ENCODE results near the gene RFPL4A.

The RFPL4A gene

GRCh38 chr19:55795021-55795420 lies 36.1 kb downstream of the RFPL4A start:
- no peak for TF ChIP-seq ZBTB7A (IDR thresholded peaks at IDR 0.05; ENCODE audit: low read depth)
- TF ChIP-seq TEAD4 (IDR thresholded peaks at IDR 0.05) = no peak
- no peak for TF ChIP-seq CREB1 (IDR thresholded peaks at IDR 0.05; ENCODE audit: low read depth)
- no peak for TF ChIP-seq CEBPB (IDR thresholded peaks at IDR 0.05)
- no peak for TF ChIP-seq NFIC (IDR thresholded peaks at IDR 0.05)
- TF ChIP-seq TCF12 (IDR thresholded peaks at IDR 0.05; ENCODE audit: low read depth) = no peak
- TF ChIP-seq EP300 (IDR thresholded peaks at IDR 0.05; ENCODE audit: borderline replicate concordance) = no peak
- no peak for TF ChIP-seq TAF1 (IDR thresholded peaks at IDR 0.05; ENCODE audit: low read depth)

- no peak for TF ChIP-seq FOXM1 (IDR thresholded peaks at IDR 0.05; ENCODE audit: borderline replicate concordance, low read depth)
- TF ChIP-seq TEAD4 (IDR thresholded peaks at IDR 0.05) = no peak
- TF ChIP-seq ZBTB7A (IDR thresholded peaks at IDR 0.05; ENCODE audit: low read depth) = no peak
- no peak for TF ChIP-seq EGR1 (IDR thresholded peaks at IDR 0.05)
- no peak for TF ChIP-seq NFIC (IDR thresholded peaks at IDR 0.05)
- TF ChIP-seq CEBPB (IDR thresholded peaks at IDR 0.05) = no peak
- no peak for TF ChIP-seq TCF12 (IDR thresholded peaks at IDR 0.05; ENCODE audit: low read depth)
- no peak for TF ChIP-seq REST (IDR thresholded peaks at IDR 0.05; ENCODE audit: low read depth)
- TF ChIP-seq USF1 (IDR thresholded peaks at IDR 0.05) = no peak
Observed at GRCh38 chr19:55801416-55801815, 42.5 kb downstream of the RFPL4A start.

GRCh38 chr19:55802281-55802680 lies 43.4 kb downstream of the RFPL4A start:
- no peak for TF ChIP-seq YY1 (IDR thresholded peaks at IDR 0.05; ENCODE audit: low read depth)
- no peak for TF ChIP-seq MAX (IDR thresholded peaks at IDR 0.05)
- TF ChIP-seq ZBTB7A (IDR thresholded peaks at IDR 0.05; ENCODE audit: low read depth) = no peak
- no peak for TF ChIP-seq EGR1 (IDR thresholded peaks at IDR 0.05)
- no peak for TF ChIP-seq NFIC (IDR thresholded peaks at IDR 0.05)
- TF ChIP-seq TAF1 (IDR thresholded peaks at IDR 0.05; ENCODE audit: low read depth) = no peak
- TF ChIP-seq FOXM1 (IDR thresholded peaks at IDR 0.05; ENCODE audit: borderline replicate concordance, low read depth) = no peak
- no peak for TF ChIP-seq TEAD4 (IDR thresholded peaks at IDR 0.05)
- TF ChIP-seq TCF12 (IDR thresholded peaks at IDR 0.05; ENCODE audit: low read depth) = no peak
- no peak for TF ChIP-seq USF1 (IDR thresholded peaks at IDR 0.05)
- TF ChIP-seq EP300 (IDR thresholded peaks at IDR 0.05; ENCODE audit: borderline replicate concordance) = no peak

- peak; percentile 88 for TF ChIP-seq USF1 (IDR thresholded peaks at IDR 0.05)
- TF ChIP-seq RAD21 (IDR thresholded peaks at IDR 0.05; ENCODE audit: low read depth) = peak; percentile 62
- TF ChIP-seq MAX (IDR thresholded peaks at IDR 0.05) = peak; percentile 75
- no peak for TF ChIP-seq EGR1 (IDR thresholded peaks at IDR 0.05)
- TF ChIP-seq CREB1 (IDR thresholded peaks at IDR 0.05; ENCODE audit: low read depth) = no peak
- peak; percentile 83 for TF ChIP-seq YY1 (IDR thresholded peaks at IDR 0.05; ENCODE audit: low read depth)
- no peak for TF ChIP-seq EP300 (IDR thresholded peaks at IDR 0.05; ENCODE audit: borderline replicate concordance)
Observed at GRCh38 chr19:55809381-55810058, 50.6 kb downstream of the RFPL4A start.

GRCh38 chr19:55811340-55811739 lies 52.4 kb downstream of the RFPL4A start:
- TF ChIP-seq EGR1 (IDR thresholded peaks at IDR 0.05) (no peak), TEAD4 (IDR thresholded peaks at IDR 0.05) (no peak)

- TF ChIP-seq CEBPB (IDR thresholded peaks at IDR 0.05) = no peak
- TF ChIP-seq CREB1 (IDR thresholded peaks at IDR 0.05; ENCODE audit: low read depth) = no peak
- no peak for TF ChIP-seq NFIC (IDR thresholded peaks at IDR 0.05)
- TF ChIP-seq TAF1 (IDR thresholded peaks at IDR 0.05; ENCODE audit: low read depth) = no peak
- TF ChIP-seq ZBTB7A (IDR thresholded peaks at IDR 0.05; ENCODE audit: low read depth) = no peak
Observed at GRCh38 chr19:55812449-55812848, 53.6 kb downstream of the RFPL4A start.
